NCI-H524 (cell line): ENCODE results near the gene CARF.
"Not testable (repeated sequence)": the region's sequence is repeated elsewhere in the genome, so short reads cannot be mapped to it uniquely, and the experiment has no call there.

Experiments
- DNase-seq, 2 experiments: peaks; one replicate each; lab custom pipeline; 2025; lab: John Stamatoyannopoulos, UW

CARF gene, protein sequence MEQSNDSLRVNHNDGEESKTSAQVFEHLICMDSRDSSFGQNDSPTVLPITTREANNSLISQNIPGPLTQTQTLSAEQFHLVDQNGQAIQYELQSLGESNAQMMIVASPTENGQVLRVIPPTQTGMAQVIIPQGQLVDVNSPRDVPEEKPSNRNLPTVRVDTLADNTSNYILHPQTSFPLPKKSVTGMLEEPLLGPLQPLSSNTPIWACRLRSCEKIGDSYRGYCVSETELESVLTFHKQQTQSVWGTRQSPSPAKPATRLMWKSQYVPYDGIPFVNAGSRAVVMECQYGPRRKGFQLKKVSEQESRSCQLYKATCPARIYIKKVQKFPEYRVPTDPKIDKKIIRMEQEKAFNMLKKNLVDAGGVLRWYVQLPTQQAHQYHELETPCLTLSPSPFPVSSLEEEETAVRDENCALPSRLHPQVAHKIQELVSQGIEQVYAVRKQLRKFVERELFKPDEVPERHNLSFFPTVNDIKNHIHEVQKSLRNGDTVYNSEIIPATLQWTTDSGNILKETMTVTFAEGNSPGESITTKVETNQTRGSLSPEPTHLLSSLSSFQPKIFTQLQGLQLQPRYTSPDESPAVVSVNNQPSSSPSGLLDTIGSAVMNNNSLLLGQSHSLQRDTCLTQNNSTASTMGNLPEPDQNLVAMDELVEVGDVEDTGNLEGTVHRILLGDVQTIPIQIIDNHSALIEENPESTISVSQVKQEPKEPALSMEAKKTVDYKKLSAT

DNA sequence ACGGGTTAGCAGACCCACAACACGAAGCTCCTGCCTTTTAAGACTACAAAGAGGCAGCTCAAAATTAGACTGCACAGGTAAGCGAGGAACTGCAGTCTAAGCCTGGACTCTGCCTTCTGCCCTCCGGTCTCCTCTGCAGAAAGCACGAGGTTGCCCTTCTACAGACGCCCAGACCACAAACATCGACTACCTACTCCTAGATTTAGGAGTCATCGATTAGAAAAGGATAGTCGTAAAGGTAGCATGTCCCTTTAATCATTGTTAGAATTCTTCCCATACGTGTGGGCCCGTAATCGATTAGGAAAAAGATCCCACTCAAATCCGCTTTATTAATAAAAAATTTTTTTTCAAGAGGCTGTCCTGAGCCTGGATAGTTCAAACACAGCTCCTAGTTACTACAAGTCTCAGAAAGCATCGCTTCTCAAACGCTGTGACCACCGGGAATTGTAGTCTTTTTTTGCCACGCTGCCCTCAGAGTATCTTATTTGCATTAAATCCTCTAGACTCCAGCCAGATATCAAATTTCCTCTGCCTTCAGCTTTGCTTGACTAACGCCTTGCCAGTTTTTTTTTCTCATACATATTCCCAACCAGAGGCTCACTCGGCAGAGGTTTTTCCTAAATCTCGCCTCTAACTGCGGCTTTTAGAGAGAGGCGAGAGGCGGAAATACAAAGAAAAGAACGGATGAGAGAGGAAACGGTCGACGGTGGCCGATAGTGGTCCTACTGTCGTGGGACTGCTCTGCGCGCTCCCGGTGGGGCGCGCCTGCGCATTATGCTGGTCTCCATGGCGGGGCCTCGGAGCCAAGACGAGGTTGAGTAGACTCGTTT lies at the start of gene CARF, which contains the start of gene WDR12:
CARF (plus strand) TSS at position 764 of the 830 bp plus-strand sequence. CDS start 29,628 bp downstream, outside the sequence.
WDR12 (minus strand) TSS at position 162 of the 830 bp plus-strand sequence. CDS start 197 bp downstream, outside the sequence.
- DNase-seq = peak; percentile 87 to 92

DNA sequence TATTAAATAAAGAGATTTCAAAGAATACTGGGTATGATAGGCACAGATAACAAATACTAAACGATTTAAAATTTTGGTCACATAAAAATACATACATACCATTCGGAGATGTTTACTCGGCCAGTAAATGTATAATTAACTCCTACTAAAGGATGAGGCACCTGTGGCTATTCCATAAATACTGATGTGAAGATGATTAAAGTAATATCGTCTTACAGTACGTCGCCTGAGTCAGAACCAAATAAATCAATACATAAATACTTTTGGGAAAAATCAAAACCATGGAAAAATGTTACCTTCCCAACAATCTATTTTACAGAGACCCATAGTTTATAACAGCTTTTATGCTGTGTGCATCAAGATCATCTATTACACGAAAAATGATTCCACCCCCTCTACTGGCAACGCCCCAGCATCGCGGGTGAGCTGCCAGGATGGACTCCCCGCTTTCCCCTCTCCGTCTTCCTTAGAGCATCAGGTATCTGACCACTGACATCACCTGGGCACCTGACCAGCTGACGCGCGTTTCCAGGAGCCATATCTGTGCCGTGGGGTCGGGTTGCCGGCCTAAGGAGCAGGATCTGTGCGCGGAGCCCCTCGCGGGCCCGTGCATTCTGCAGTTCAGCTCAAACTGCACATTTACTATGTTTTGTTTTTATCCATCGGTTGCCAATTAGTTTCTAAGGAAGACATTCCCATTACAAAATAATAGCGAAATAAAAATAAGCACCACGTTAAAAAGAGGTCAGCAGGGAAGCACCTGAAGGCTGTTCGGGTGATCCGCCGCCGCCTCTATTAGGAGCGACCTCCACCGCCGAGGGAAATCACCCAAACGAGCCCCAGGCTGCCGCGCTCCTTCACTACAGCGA lies 41.4 kb upstream of the CARF start:
- peak; percentile 3 to 73 for DNase-seq

DNA sequence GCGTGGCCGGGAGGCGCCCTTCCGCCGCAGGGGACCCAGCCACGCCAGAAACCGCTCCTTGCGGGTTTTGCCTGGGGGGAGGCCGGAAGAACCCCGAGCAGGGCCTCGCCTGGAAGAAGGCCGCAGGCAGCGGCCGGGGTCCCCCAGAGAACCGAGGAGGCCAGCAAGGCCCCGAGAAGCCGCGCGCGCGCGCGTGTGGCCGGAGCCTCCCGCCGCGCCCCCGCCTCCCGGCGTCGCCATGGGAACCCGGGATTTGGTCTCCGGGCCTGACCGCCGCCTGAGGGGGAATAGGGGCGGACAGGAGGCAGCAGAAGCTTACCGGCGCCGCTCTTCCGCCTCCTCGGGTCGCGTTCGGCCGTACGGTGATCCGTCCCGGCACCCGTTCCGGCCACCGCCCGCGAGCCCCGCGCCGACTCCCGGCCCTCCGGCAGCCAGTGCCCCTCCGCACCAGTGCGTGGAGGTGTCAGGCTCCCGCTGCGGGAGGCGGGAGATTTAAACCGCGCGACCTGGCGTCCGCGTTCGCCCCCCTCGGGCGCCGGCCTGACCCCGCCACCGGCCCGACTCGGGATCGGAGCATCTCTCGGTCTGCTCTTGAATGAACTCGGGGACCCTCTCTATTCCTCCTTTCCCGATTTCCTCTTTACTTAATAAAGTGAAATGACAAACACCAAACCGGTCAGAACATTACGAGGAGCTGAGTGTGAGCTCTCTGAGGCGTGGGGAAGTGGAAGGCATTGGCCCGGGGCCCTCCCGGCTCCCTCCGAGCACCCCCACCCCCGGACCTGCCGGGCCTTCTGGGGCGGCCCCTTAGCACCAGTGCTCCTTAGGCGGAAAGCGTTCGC lies 40.6 kb upstream of the CARF start, which contains the start of gene ICA1L:
ICA1L (minus strand) TSS at position 467 of the 842 bp plus-strand sequence. CDS start 42,757 bp downstream, outside the sequence.
- DNase-seq = peak; percentile 57 to 70

DNA sequence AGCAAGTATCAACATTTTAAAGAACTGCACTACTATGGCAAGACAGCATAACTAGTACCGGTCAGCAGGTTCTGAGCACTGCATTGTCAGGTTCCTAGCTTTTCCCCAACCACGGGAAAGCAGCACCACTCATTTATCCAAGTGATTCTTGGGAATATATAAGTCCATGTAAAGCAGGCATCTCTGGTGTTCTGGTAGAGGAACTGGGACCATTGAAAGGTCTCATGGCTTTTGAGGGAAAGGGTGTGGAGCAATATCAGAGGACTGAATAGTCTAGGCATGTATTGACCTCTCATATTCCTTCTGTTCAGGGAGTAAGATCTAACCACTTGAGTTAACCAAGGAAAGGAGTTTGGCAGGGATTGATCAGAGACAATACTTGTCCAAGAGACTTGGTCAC lies 34.4 kb upstream of the CARF start:
- no peak for DNase-seq

DNA sequence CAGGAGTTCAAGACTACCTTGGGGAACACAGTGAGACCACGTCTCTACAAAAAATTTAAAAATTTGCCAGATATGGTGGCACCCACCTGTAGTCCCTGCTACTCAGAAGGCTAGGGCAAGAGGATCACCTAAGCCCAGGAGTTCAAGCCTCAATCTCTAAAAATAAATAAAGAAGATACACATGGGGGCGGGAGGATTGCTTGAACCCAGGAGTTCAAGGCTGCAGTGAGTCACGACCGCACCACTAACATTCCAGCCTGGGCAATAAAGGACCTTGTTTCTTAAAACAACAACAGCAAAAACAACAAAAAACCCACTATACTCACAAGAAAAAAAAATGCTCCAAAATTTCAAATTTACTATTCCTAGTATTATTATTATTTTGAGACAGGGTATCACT lies 30.5 kb upstream of the CARF start:
- DNase-seq = no peak

DNA sequence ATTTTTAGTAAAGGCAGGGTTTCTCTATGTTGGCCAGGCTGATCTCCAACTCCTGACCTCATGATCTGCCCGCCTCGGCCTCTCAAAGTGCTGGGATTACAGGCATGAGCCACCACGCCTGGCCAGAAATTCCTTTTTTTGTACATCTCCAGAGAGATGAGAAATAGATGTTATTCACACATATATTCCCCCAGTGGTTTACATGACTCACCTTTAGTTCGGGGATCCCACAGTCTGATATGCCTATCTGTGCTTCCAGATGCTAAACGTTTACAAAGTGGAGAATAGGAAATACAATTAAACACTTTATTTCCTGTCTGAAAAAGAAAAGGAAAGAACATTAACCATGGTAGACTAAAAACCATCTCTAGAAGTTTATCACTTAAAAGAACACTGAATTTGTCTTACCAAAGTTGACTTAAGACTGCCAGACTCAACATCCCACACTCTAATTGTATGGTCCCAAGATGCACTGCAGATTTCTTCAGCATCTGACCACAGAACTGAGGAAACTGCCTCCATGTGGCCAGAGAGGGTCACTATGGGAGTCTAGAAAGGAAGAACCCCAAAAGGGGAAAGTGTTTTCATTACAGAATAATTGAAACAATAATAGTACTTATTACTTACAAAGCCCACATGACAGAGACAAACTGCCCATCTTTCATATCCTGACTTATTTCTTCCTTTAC lies 27.9 kb upstream of the CARF start:
- DNase-seq = no peak

DNA sequence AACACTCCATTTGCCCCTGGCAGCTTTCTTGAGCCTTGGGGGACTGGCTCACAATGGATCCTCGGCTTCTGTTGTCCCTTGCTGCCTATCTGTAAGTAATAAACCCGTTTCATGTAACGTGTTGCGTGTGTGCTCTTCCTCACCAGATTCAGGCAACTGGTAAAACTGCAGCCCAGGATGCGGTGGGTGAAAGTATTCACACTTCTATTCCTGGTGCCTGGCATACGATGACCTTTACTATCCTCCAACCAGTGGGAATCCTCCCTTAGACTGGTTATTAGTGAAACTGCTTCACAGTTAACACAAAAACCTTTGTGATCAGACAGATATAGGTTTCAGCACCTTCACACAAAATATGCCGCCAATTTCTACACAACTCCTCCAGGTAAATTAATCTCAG lies 26.9 kb upstream of the CARF start:
- no peak for DNase-seq

DNA sequence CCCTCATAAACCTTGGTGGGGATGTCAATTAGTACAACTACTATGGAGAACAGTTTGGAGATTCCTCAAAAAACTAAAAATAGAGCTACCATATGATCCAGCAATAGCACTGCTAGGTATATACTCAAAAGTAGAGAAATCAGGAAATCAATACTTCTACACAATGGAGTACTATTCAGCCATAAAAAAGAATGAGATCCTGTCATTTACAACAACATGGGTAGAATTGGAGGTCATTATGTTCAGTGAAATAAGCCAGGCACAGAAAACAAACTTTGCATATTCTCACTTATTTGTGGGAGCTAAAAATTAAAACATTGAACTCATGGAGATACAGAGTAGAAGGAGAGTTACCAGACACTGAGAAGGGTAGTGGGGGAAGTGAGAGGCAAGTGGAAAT lies 6.6 kb upstream of the CARF start:
- DNase-seq = not testable (repeated sequence)

DNA sequence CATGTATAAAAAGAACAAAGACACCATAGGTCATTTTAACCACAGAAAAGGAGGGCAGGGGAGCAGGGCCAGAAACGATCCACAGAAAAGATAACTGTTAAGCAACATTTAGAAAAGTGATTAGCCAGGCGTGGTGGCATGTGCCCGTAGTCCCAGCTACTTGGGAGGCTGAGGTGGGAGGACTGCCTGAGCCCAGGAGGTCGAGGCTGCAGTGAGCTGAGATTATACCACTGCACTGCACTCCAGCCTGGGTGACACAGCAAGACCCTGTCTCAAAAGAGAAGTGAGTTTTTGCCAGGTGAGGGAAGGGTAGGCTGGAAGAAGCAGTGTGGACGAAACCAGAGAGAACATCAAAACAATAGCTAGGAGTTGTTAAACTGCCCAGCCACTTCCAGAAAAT lies 3.9 kb upstream of the CARF start:
- no peak for DNase-seq

DNA sequence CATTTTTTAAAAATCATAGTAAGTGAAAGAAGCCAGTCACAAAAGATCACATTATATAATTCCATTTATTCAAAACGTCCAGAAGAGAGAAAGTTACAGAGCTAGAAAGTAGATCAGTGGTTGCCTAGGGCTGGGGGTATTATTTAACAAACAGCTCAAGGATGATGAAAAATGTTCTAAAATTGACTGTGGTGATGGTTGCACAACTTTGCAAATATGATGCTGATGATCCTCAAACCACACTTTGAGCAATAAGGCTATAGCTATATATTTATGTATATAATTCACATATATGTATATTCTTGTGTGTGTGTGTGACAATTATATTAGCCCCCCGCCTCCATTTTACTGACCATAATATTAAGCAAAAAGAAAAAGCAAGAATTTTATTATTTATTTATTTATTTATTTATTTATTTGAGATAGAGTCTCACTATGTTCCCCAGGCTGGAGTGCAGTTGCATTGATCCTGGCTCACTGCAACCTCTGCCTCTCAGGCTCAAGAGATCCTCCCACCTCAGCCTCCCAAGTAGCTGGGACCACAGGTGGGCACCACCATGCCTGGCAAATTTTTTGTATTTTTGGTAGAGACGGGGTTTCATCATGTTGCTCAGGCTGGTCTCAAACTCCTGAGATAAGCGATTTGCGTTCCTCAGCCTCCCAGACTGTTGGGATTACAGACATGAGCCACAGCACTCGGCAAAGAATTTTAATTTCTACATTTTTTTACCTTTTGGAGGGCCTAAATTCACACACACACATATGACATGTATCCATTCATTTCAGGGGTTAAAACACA lies 2.5 kb upstream of the CARF start:
- DNase-seq = no peak

DNA sequence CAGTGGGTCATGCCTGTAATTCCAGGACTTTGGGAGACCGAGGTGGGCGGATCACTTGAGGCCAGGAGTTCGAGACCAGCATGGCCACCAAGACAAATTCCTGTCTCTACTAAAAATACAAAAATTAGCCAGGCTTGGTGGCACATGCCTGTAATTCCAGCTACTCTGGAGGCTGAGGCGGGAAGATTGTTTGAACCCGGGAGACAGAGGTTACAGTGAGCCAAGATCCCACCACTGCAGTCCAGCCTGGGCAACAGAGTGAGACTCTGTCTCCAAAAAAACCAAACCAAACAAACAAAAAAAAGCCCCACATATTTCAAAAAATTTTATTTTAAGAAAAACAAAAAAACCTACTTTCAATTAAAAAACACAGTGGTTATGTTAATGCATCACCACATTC lies 1.8 kb upstream of the CARF start:
- DNase-seq = not testable (repeated sequence)

DNA sequence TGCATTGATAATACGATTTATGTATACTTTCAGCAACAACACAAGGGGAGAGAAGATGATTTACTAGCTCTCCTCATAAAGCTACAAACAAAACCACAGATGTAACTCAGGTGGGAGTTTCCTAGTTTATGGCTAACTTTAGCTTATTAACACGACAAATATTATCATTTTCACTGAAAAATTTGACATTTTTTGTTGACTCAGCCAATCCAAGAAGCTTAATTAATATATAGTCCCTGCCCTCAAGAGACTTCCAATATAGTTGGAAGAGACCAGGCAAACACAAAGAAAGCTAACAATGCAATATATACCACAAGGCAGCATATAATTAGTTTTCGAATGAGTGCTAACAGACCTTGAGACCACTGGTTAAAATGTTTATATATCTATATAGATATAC lies 1.4 kb upstream of the CARF start:
- DNase-seq = no peak

DNA sequence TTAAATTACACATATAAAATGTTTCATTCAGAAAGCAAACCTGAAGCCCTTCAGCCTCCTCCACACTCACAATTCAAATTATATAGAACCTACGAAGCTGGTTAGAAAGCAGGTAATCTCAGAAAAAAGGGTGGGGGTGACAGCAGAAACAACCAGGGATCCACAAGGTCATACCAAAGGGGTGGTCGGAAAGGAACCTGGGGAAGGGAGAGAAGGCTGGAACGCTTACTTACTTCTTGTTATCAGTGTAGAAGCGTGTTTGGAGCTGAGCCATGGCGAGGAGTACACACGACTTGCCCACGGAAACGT lies 918 bp upstream of the CARF start:
- DNase-seq = no peak

DNA sequence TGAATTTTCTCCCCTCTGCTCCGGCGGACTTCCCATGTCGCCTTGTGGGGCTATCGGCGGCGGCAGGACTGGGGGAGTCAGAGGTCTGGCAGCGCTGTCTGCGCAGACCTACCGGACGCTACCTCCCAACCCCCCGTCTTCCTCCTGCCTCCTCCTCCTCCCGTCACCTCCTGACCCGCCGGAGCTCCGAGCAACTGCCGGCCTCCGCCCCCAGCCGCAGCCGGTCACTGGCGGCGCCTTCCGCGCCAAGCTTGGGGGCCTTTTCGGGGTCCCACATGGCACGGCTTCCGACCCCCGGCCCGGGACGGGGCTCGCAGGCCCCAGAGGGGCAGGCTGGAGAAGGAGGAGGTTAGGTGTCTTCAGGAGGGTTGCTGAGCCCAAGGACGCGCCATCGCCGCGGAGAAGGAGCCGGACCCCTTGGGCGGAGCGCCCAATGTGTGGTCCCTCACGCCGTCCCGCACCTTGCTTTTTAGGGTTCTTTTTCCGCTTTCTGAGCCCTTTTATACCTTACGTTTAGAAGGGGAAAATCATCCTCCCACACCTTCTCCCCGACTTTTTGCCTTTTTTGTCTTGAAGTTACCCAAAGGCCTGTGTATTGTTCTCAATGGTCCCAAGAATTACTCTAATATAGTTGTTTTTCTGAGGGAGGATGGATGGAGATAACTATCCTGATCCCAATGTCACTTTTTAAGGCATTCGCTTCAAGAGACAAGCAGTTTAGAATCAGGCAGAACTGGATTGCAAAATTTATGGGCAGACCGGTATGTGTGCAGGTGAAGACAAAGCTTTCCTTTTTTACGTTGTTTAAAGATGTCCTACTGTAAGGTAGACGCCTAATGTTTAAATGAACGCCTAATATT lies 497 bp downstream of the CARF start:
- not testable (repeated sequence) for DNase-seq

DNA sequence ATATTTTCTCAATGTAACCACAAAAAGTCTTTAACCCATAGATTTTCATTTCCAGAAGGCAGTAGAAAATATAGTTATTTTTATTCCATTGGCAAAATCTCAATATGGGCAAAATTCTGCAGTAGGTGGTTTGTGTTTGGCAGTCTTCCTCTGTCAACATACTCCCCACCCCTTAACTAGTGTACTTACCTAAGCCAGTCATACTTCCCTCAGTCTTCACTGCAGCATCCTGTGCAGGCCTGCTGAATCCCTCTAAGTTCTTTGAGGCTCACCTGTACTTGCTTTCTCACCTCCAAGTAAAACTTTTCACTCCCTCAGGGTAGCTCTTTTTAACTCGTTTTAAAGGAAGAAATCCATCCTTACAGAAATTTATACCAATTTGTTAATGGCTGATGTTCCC lies 6.8 kb downstream of the CARF start:
- DNase-seq = no peak

DNA sequence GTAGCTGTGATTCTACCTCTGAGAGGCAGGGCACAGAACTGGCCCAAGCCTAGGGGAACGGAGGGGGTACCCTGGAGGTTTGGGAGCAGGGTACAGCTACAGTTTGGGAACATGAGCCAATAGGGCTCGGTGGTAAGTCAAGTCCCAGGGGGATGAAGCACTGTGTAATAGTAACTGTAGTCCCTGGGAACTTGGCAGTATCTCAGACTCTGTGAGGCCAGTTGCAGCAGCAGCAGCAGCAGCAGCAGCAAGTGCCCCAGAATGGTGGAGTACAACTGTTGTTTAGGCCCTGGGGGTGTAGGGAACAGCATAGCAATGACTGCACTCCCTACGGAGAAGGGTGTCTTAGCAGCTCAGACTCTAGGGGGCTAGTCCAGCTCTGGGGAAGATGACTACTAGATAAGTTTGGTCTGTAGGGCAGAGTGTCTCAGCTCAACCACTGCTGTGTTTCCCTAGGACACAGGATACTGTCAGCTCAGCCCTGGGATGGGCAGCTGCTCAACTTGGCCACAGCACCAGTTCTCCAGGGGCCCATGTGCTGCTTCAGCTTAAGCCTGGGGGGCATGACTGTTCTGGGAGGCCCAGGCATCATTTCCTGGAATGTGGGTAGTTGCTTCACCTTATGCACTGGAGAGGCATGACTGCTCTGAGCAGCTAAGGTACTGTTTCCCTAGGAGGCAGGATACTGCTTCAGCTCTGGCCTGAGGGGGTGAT lies 20.5 kb downstream of the CARF start:
- DNase-seq = no peak

DNA sequence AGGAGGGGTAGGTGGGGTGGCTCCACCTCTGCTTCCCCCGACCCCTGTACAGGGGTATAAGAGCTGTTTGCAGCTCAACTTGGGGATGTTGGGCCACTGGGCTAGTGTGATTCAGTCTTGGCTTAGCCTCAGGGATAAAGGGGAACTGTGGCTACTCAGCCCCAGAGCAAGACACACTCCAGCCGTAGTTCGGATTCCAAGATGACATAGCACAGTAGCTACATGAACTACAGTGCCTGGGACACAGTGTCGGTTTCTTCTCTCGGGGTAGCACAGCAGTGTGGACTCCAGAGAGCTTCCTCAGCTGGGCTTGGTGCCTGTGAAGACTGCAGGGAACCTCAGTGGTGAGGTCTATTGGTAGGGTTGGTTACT lies 21.1 kb downstream of the CARF start:
- DNase-seq = no peak
